Fibroblast of lung (primary cell): ENCODE results near the gene BRI3BP. TPM values are rescaled to one million over a fixed set of nuclear protein-coding genes. Genes with fewer than 3 reads are reported as not detected.

Experiments used
- DNase-seq, 2 donors: peaks; one replicate each; pipeline versions ENCODE4 v3.0.0 to v3.0.0-alpha.2; 2010; ENCODE audit warnings: low read depth in 2 of 2
- H2AFZ ChIP-seq: 2 replicates; pipeline ENCODE4 v1.5.1; 2012; ENCODE audit warnings: low read length, control low read depth, inconsistent platforms
- H3K27ac ChIP-seq: 2 replicates; pipeline ENCODE4 v1.5.1; 2011; ENCODE audit warnings: low read length, control low read depth; ENCODE audit not compliant: insufficient read depth
- H3K27me3 ChIP-seq: 2 replicates; pipeline ENCODE4 v1.5.1; 2011; ENCODE audit warnings: mild to moderate bottlenecking, low read length; ENCODE audit not compliant: control insufficient read depth, insufficient read depth
- H3K36me3 ChIP-seq: 2 replicates; pipeline ENCODE4 v1.5.1; 2011; ENCODE audit warnings: low read length; ENCODE audit not compliant: control insufficient read depth, insufficient read depth
- H3K4me1 ChIP-seq: 2 replicates; pipeline ENCODE4 v1.5.1; 2011; ENCODE audit warnings: low read length; ENCODE audit not compliant: control insufficient read depth, insufficient read depth; ENCODE audit errors: extremely low read depth
- H3K4me2 ChIP-seq: 2 replicates; pipeline ENCODE4 v1.5.1; 2011; ENCODE audit warnings: low read length, control low read depth; ENCODE audit not compliant: insufficient read depth; ENCODE audit errors: extremely low read depth
- H3K4me3 ChIP-seq, 4 experiments: fragments of 200-600 bp in 1 of 4; sonication (generic) in 1 of 4; replicated peaks in 1 of 4; 2 replicates each; pipeline ENCODE4 v1.5.1; 2011 to 2016; ENCODE audit warnings: low read length in 4 of 4, low read depth in 3 of 4, mild to moderate bottlenecking in 3 of 4, control low read depth in 2 of 4, inconsistent platforms in 1 of 4, mixed read lengths in 1 of 4; ENCODE audit not compliant: insufficient read depth in 1 of 4; ENCODE audit errors: control extremely low read depth in 1 of 4
- H3K79me2 ChIP-seq: 2 replicates; pipeline ENCODE4 v1.5.1; 2012; ENCODE audit warnings: mild to moderate bottlenecking, low read length, inconsistent platforms; ENCODE audit not compliant: control insufficient read depth, insufficient read depth
- H3K9ac ChIP-seq: 2 replicates; pipeline ENCODE4 v1.5.1; 2011; ENCODE audit warnings: mild to moderate bottlenecking, low read length, control low read depth; ENCODE audit not compliant: insufficient read depth
- H3K9me3 ChIP-seq: 2 replicates; pipeline ENCODE4 v1.5.1; 2012; ENCODE audit warnings: low read depth, low read length; ENCODE audit not compliant: control insufficient read depth, insufficient read depth
- H4K20me1 ChIP-seq: 2 replicates; pipeline ENCODE4 v1.5.1; 2011; ENCODE audit warnings: low read length; ENCODE audit not compliant: control insufficient read depth, insufficient read depth; ENCODE audit errors: extremely low read depth
- EZH2 ChIP-seq: IDR thresholded peaks from 2 replicates; pipeline ENCODE4 v1.5.1; 2012; ENCODE audit warnings: low read length, control low read depth, mild to moderate bottlenecking; ENCODE audit errors: missing control alignments
- polyA plus RNA-seq, 2 donors: library from polyadenylated mRNA; depleted of rRNA in 1 of 2; stranded (reverse) in 1 of 2; unstranded in 1 of 2; fragments of >200 nt; gene quantifications; 2 replicates each; pipeline ENCODE4 v1.2.1, GENCODE V29; 2011 to 2012; ENCODE audit warnings: missing spikeins in 1 of 2
- total RNA-seq: library from RNA; depleted of rRNA; stranded (reverse); fragments of >200 nt; gene quantifications from 2 replicates; pipeline ENCODE4 v1.2.1, GENCODE V29; 2014
- TF ChIP-seq, protein P1 (sequence below), 2 donors: IDR thresholded peaks in 1 of 2; conservative IDR thresholded peaks in 1 of 2; 1 replicate in 1 of 2; 2 replicates in 1 of 2; pipeline ENCODE4 v1.5.1; 2011 to 2012; ENCODE audit warnings: low read length in 2 of 2, control low read depth in 1 of 2, inconsistent platforms in 1 of 2, low read depth in 1 of 2, mild to moderate bottlenecking in 1 of 2

Gene BRI3BP
- total and polyA plus RNA-seq, 2 donors (not counting 1 experiment from before 2014, with no cell fraction given), result 2.3 to 2.5 TPM

DNA sequence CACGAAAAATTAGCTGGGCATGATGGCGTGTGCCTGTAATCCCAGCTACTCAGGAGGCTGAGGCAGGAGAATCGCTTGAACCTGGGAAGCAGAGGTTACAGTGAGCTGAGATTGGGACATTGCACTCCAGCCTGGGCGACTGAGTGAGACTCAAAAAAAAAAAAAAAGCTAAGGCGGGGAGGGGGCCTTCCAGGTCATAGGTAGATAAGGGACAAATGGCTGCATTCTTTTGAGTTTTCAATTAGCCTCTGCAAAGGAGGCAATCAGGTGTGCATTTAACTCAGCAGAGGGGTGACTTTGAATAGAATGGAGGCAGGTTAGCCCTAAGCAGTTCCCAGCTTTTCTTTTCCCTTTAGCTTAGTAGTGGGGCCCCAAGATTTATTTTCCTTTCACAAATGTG lies 71.0 kb downstream of the BRI3BP start:
- Histone ChIP-seq H4K20me1 (no peaks in the 10 kb centered on the region), H3K4me3 (peak overlapping the region; percentile 72 to 84 (median 76)), H3K9ac (no peak overlapping the region), H3K4me2 (peak overlapping the region; percentile 93), H3K4me1 (peaks cover 6% of the 10 kb centered on the region), H3K79me2 (peaks cover 5% of the 10 kb centered on the region), H3K9me3 (no peaks in the 10 kb centered on the region), H3K36me3 (no peaks in the 10 kb centered on the region), H2AFZ (no peak overlapping the region), H3K27me3 (peaks cover 2% of the 10 kb centered on the region), H3K27ac (no peak overlapping the region)
- TF ChIP-seq, protein P1, sequence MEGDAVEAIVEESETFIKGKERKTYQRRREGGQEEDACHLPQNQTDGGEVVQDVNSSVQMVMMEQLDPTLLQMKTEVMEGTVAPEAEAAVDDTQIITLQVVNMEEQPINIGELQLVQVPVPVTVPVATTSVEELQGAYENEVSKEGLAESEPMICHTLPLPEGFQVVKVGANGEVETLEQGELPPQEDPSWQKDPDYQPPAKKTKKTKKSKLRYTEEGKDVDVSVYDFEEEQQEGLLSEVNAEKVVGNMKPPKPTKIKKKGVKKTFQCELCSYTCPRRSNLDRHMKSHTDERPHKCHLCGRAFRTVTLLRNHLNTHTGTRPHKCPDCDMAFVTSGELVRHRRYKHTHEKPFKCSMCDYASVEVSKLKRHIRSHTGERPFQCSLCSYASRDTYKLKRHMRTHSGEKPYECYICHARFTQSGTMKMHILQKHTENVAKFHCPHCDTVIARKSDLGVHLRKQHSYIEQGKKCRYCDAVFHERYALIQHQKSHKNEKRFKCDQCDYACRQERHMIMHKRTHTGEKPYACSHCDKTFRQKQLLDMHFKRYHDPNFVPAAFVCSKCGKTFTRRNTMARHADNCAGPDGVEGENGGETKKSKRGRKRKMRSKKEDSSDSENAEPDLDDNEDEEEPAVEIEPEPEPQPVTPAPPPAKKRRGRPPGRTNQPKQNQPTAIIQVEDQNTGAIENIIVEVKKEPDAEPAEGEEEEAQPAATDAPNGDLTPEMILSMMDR (conservative IDR thresholded peaks at IDR 0.05 in 1 of 2, IDR thresholded peaks at IDR 0.05 in 1 of 2; ENCODE audit: low read depth in 1 of 2, low read length in 2 of 2), result no peak
- no peak for TF ChIP-seq EZH2
- no peak for DNase-seq

DNA sequence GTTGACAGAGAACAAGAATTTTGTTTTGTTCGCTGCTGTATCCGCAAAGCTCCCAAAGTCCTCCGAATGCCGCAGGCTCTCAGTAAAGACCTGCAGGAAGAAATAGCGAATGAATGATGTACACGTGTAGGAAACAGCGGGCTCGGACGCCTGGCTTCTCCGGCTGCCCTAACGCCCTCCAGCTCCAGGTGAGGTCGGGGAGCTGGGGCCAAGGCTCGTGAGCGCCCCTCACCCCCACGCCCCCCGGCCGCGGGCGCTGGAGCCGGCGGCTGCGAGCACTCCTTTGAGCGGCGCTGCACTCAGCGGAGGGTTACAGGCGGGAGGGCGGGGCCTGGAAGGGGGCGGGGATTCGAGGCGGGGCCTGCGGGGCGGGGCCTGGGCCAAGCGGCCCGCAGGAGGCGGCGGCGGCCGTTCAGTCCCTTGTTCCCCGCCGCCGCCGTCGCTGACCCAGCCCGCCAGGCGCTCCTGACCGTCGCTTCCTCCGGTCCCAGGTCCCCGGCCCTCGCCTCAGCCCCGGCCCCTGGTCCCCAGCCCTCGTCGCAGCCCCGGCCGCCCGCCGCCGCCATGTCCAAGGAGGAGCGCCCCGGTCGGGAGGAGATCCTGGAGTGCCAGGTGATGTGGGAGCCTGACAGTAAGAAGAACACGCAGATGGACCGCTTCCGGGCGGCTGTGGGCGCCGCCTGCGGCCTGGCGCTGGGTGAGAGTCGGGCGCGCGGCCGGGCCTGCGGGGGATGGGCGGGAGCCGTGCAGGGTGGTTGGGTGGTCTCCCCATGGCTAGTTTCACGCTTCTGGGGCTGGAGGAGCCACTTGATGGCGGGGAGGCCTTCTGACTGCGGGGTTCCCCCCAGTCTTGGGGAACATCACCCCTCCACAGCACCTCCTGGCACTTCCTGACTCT lies 71.8 kb downstream of the BRI3BP start, which contains the start of gene AACS:
AACS (plus strand) TSS at position 415 of the 898 bp plus-strand sequence; CDS start at position 565, 150 bp downstream.
- Histone ChIP-seq H3K4me2 (peak within 1 kb of the TSS; percentile 93), H3K27me3 (peaks cover 2% of the 10 kb centered on the region), H3K36me3 (no peaks in the 10 kb centered on the region), H3K27ac (peak within 1 kb of the TSS; percentile 71), H3K4me3 (peak within 1 kb of the TSS; percentile 72 to 84 (median 76)), H3K79me2 (peaks cover 5% of the 10 kb centered on the region), H3K4me1 (peaks cover 6% of the 10 kb centered on the region), H3K9me3 (no peaks in the 10 kb centered on the region), H3K9ac (peak within 1 kb of the TSS; percentile 70), H2AFZ (peak within 1 kb of the TSS; percentile 92), H4K20me1 (no peaks in the 10 kb centered on the region)
- peak; percentile 73 to 74 for DNase-seq
- TF ChIP-seq EZH2, result no peak
- TF ChIP-seq, protein P1 (conservative IDR thresholded peaks at IDR 0.05 in 1 of 2, IDR thresholded peaks at IDR 0.05 in 1 of 2; ENCODE audit: low read depth in 1 of 2, low read length in 2 of 2), result no peak

DNA sequence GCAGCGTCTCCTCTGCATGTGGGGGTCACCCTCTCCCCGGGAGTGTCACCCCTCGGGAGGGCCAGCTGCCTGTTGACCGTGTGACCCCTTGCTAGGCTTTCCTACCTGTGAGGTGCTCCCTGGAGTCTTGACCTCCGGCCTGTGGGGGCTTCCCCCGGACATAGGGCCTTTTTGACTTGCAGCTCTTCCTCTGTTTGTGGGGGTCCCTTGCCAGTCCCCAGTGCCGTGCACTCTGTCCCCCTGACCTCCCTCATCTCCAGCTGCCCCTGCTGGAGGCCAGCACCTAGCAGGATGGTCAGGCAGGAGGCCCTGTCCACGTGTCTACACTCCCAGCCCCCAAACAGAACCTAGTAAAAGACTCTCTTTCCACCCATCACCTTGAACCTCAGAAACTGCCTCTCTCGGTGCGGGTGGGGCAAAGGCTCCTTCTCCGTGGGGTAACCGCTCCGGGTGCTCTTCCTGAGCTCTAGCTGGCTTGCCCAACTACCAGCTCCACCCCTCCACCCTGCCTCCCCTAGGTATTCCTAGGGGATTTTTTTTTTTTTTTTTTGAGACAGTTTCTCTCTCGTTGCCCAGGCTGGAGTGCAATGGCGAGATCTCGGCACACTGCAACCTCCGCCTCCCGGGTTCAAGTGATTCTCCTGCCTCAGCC lies 72.6 kb downstream of the BRI3BP start:
- Histone ChIP-seq H3K9me3 (no peaks in the 10 kb centered on the region), H3K4me1 (peaks cover 6% of the 10 kb centered on the region), H3K4me3 (peak overlapping the region; percentile 72 to 84 (median 76)), H3K4me2 (peak overlapping the region; percentile 92), H3K27ac (peak overlapping the region; percentile 71), H3K36me3 (peaks cover 4% of the 10 kb centered on the region), H3K79me2 (peaks cover 5% of the 10 kb centered on the region), H3K27me3 (peaks cover 2% of the 10 kb centered on the region), H3K9ac (peak overlapping the region; percentile 70), H4K20me1 (no peaks in the 10 kb centered on the region), H2AFZ (peak overlapping the region; percentile 44)
- DNase-seq, result no peak
- TF ChIP-seq EZH2, result no peak
- TF ChIP-seq, protein P1 (conservative IDR thresholded peaks at IDR 0.05 in 1 of 2, IDR thresholded peaks at IDR 0.05 in 1 of 2; ENCODE audit: low read depth in 1 of 2, low read length in 2 of 2), result no peak
